HG03575 (cell line): ENCODE results near the gene FAM168B.

Experiments used
- ATAC-seq: cut with Tn5 transposase; IDR thresholded peaks from one replicate; pipeline ENCODE4 v1.9.1; 2021; ENCODE audit not compliant: unreplicated experiment, insufficient number of reproducible peaks, low FRiP score; ENCODE audit errors: extremely low read depth

The FAM168B gene

GRCh38 chr2:131043199-131044074 is 49.8 kb downstream of the FAM168B start:
- no peak for ATAC-seq

GRCh38 chr2:131042148-131042775 is 51.0 kb downstream of the FAM168B start:
- ATAC-seq: no peak

GRCh38 chr2:131041402-131042147 is 51.7 kb downstream of the FAM168B start:
- no peak for ATAC-seq

- no peak for ATAC-seq
Measured at GRCh38 chr2:131040661-131041401, 52.4 kb downstream of the FAM168B start.

- ATAC-seq: no peak
Measured at GRCh38 chr2:131039908-131040660, 53.2 kb downstream of the FAM168B start.

GRCh38 chr2:131039535-131039907 is 53.7 kb downstream of the FAM168B start:
- ATAC-seq: no peak

GRCh38 chr2:131039101-131039440 is 54.2 kb downstream of the FAM168B start:
- ATAC-seq: no peak

- ATAC-seq: no peak
Measured at GRCh38 chr2:131038258-131039100, 54.8 kb downstream of the FAM168B start.

GRCh38 chr2:131037398-131038257 is 55.6 kb downstream of the FAM168B start:
- ATAC-seq: no peak

GRCh38 chr2:131036696-131037397 is 56.4 kb downstream of the FAM168B start:
- no peak for ATAC-seq

GRCh38 chr2:131036269-131036668 is 57.0 kb downstream of the FAM168B start:
- ATAC-seq: no peak

GRCh38 chr2:131035826-131036231 is 57.4 kb downstream of the FAM168B start:
- ATAC-seq: no peak

GRCh38 chr2:131035112-131035825 is 58.0 kb downstream of the FAM168B start:
- no peak for ATAC-seq

GRCh38 chr2:131034122-131035051 is 58.9 kb downstream of the FAM168B start:
- ATAC-seq: no peak

- no peak for ATAC-seq
Measured at GRCh38 chr2:131033786-131034121, 59.5 kb downstream of the FAM168B start.
